ENCODE data around the gene TMEM269. TPM values are rescaled to one million over a fixed set of nuclear protein-coding genes. Genes with fewer than 3 reads are reported as not detected.

TMEM269 gene
- total and polyA plus RNA-seq, 2 donors (not counting 1 experiment from before 2014, with no cell fraction given): 0.21 to 0.47 TPM

- intact Hi-C loops (cut with micrococcal nuclease): no loop called here
- H3K27me3 Mint-ChIP-seq: no peaks in the 10 kb centered on the region
- H3K27ac ChIP-seq (ENCODE audit: low read length in 2 of 2): no peak overlapping the region
- H3K27me3 ChIP-seq (replicated peaks in 1 of 4; ENCODE audit: control extremely low read depth in 1 of 4, control insufficient read depth in 3 of 4, insufficient read depth in 4 of 4, low read length in 3 of 4): no peaks in the 10 kb centered on the region
- WGBS (ENCODE audit: insufficient coverage): 100% methylated on average over 1 of the region's 3 CpGs
- H4K20me1 ChIP-seq (ENCODE audit: control insufficient read depth, insufficient read depth, low read length, poor library complexity, severe bottlenecking): no peaks in the 10 kb centered on the region
- no peak overlapping the region for H3K4me2 ChIP-seq (replicated peaks; ENCODE audit: low read depth, low read length, poor library complexity, severe bottlenecking)
- TF ChIP-seq EZH2 (IDR thresholded peaks at IDR 0.05; ENCODE audit: borderline replicate concordance, insufficient read depth, low read depth, low read length, poor library complexity, severe bottlenecking): no peak
- no peak for TF ChIP-seq CTCF (IDR thresholded peaks at IDR 0.05)
- H3K27ac Mint-ChIP-seq: no peak overlapping the region
- POLR2A ChIA-PET: no interaction called here
- no peaks in the 10 kb centered on the region for H3K4me1 Mint-ChIP-seq
- DNase-seq (no peak), ATAC-seq (ENCODE audit: low read depth) (no peak)
- H3K4me1 ChIP-seq (ENCODE audit: control insufficient read depth in 2 of 2, insufficient read depth in 2 of 2, low read length in 2 of 2): no peaks in the 10 kb centered on the region
- no peaks in the 10 kb centered on the region for H3K9me3 Mint-ChIP-seq (ENCODE audit: insufficient read depth)
- H3K9me3 ChIP-seq (ENCODE audit: control extremely low read depth in 1 of 3, control insufficient read depth in 2 of 3, insufficient read depth in 1 of 3, low read length in 2 of 3): no peaks in the 10 kb centered on the region
- no peak overlapping the region for H3K4me3 Mint-ChIP-seq
- no peak overlapping the region for H2AFZ ChIP-seq (ENCODE audit: insufficient read depth, low read depth, low read length, poor library complexity, severe bottlenecking)
- CTCF ChIA-PET: interaction anchor here (1.5 kb wide), 1 partner anchor 276 kb away, joined by 6 read pairs; no protein-coding TSS in a partner anchor
- H3K36me3 ChIP-seq (replicated peaks in 1 of 2; ENCODE audit: control extremely low read depth in 1 of 2, control insufficient read depth in 1 of 2, extremely low read depth in 1 of 2, insufficient read depth in 2 of 2, low read length in 1 of 2): no peaks in the 10 kb centered on the region
- no peak overlapping the region for H3K4me3 ChIP-seq (ENCODE audit: control extremely low read depth in 1 of 5, extremely low read depth in 1 of 5, insufficient read depth in 1 of 5, low read depth in 2 of 5, low read length in 4 of 5)
- no peak overlapping the region for H3K9ac ChIP-seq (ENCODE audit: low read length)
- no peaks in the 10 kb centered on the region for H3K79me2 ChIP-seq (ENCODE audit: control insufficient read depth, insufficient read depth, low read length)
Observed at GRCh38 chr1:42797414-42797813, 12.6 kb downstream of the TMEM269 start.

DNA sequence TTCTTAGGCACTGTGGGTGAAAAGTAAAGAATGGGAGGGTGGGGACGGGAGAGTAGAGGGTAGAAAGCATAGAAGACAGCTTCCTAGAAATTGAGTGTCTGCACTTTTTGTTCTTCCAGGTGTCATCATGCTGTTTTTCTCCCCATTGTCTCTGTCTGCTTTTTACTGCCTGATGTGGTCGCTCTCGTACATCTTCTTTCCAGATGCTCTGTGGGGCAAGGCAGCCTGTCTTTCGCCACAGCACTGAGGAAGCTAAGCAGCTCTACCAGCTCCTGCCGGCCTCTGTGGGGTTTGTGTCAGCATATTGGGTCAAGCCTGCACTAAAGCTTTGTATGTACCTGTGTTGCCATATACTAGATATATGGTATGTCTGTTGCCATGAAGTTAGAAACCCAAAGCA is 13.2 kb downstream of the TMEM269 start:
- POLR2A ChIA-PET: no interaction called here

More for the DNA sequence above, 13.2 kb downstream of the TMEM269 start:
- no peak for TF ChIP-seq CTCF (IDR thresholded peaks at IDR 0.05)
- no peak for TF ChIP-seq EZH2 (IDR thresholded peaks at IDR 0.05; ENCODE audit: borderline replicate concordance, insufficient read depth, low read depth, low read length, poor library complexity, severe bottlenecking)
- H2AFZ ChIP-seq (ENCODE audit: insufficient read depth, low read depth, low read length, poor library complexity, severe bottlenecking): no peak overlapping the region
- DNase-seq (no peak), ATAC-seq (ENCODE audit: low read depth) (no peak)
- no peak overlapping the region for H3K9ac ChIP-seq (ENCODE audit: low read length)
- CTCF ChIA-PET: no interaction called here
- no peaks in the 10 kb centered on the region for H3K9me3 Mint-ChIP-seq (ENCODE audit: insufficient read depth)
- no peaks in the 10 kb centered on the region for H3K4me1 ChIP-seq (ENCODE audit: control insufficient read depth in 2 of 2, insufficient read depth in 2 of 2, low read length in 2 of 2)
- no peaks in the 10 kb centered on the region for H3K27me3 ChIP-seq (replicated peaks in 1 of 4; ENCODE audit: control extremely low read depth in 1 of 4, control insufficient read depth in 3 of 4, insufficient read depth in 4 of 4, low read length in 3 of 4)
- no peaks in the 10 kb centered on the region for H3K79me2 ChIP-seq (ENCODE audit: control insufficient read depth, insufficient read depth, low read length)
- H3K4me2 ChIP-seq (replicated peaks; ENCODE audit: low read depth, low read length, poor library complexity, severe bottlenecking): no peak overlapping the region
- no peak overlapping the region for H3K4me3 Mint-ChIP-seq
- no peak overlapping the region for H3K27ac Mint-ChIP-seq
- H3K27me3 Mint-ChIP-seq: no peaks in the 10 kb centered on the region
- H3K36me3 ChIP-seq (replicated peaks in 1 of 2; ENCODE audit: control extremely low read depth in 1 of 2, control insufficient read depth in 1 of 2, extremely low read depth in 1 of 2, insufficient read depth in 2 of 2, low read length in 1 of 2): no peaks in the 10 kb centered on the region
- H3K4me3 ChIP-seq (ENCODE audit: control extremely low read depth in 1 of 5, extremely low read depth in 1 of 5, insufficient read depth in 1 of 5, low read depth in 2 of 5, low read length in 4 of 5): no peak overlapping the region
- H3K9me3 ChIP-seq (ENCODE audit: control extremely low read depth in 1 of 3, control insufficient read depth in 2 of 3, insufficient read depth in 1 of 3, low read length in 2 of 3): no peaks in the 10 kb centered on the region
- H3K4me1 Mint-ChIP-seq: no peaks in the 10 kb centered on the region
- no peaks in the 10 kb centered on the region for H4K20me1 ChIP-seq (ENCODE audit: control insufficient read depth, insufficient read depth, low read length, poor library complexity, severe bottlenecking)
- 94% methylated on average over 5 of the region's 5 CpGs for WGBS (ENCODE audit: insufficient coverage)
- intact Hi-C loops (cut with micrococcal nuclease): no loop called here
- H3K27ac ChIP-seq (ENCODE audit: low read length in 2 of 2): no peak overlapping the region

All from B cell (primary cell).